ENCODE results near the gene BIN1.

DNA sequence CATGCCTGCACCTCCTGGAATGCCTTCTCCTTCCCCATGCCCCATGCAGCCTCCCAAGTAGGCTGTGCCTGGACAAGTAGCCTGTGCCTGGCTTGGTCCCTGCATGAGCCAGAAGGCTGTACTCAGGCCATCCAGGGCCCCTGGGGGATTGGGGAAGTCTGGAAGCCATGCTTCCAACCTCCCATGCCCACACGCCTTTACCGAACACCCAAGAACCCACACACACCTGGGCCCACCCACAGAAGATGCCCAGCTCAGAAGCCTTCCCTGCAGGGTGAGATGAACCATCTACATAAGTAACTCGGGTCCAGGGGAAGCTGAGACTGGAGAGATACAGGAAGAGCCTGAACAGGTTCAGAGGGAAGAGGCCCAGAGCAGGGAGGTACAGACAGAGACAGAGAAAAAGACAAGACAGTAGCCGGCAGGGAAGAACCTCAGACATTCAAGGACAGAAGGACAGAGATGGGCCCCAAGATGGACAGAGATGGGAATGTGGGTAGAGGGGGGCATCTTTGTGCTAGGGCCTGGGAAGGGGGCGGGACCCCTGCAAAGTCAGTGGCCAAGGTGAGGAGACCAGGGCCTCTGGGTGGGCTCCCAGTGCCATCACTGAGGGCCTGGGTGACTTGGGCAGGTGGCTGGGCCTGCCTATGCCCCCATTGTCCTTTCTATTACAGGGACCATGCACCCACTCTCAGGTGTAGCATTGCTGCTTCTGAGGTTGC is 4.3 kb downstream of the BIN1 start:
- TF ChIP-seq, protein P1, sequence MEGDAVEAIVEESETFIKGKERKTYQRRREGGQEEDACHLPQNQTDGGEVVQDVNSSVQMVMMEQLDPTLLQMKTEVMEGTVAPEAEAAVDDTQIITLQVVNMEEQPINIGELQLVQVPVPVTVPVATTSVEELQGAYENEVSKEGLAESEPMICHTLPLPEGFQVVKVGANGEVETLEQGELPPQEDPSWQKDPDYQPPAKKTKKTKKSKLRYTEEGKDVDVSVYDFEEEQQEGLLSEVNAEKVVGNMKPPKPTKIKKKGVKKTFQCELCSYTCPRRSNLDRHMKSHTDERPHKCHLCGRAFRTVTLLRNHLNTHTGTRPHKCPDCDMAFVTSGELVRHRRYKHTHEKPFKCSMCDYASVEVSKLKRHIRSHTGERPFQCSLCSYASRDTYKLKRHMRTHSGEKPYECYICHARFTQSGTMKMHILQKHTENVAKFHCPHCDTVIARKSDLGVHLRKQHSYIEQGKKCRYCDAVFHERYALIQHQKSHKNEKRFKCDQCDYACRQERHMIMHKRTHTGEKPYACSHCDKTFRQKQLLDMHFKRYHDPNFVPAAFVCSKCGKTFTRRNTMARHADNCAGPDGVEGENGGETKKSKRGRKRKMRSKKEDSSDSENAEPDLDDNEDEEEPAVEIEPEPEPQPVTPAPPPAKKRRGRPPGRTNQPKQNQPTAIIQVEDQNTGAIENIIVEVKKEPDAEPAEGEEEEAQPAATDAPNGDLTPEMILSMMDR (IDR thresholded peaks at IDR 0.05), result no peak
- TF ChIP-seq POLR2A (IDR thresholded peaks at IDR 0.05), result no peak

Data from thyroid gland (tissue), 4 donors.